CD4-positive, alpha-beta T cell treated with Interleukin-4 for 1 hour (primary cell): Measurements from ENCODE around the gene CACNA2D1.

Experiments used
- DNase-seq, 2 donors: peaks; one replicate each; pipeline ENCODE4 v3.0.0-alpha.2; 2020 to 2022

The CACNA2D1 gene

DNA sequence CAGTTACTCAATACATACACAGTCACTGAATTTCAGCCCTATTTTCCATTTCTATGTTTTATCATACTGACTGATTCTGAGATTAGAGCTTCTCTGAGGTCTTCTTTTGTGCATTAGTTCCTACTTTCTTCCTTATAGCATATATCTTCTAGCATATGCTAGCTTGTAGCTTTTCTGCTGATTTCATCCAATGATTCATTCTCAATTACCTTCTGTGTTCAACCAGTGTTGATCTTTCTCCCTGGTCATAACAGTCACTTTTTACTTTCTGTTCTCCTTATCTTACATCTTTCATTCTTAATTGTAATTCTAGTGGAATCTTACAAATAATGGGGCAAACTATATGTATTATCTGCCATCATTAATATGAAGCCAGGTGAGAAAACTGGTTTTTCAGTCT, 514.2 kb downstream of the CACNA2D1 start:
- DNase-seq, result no peak

DNA sequence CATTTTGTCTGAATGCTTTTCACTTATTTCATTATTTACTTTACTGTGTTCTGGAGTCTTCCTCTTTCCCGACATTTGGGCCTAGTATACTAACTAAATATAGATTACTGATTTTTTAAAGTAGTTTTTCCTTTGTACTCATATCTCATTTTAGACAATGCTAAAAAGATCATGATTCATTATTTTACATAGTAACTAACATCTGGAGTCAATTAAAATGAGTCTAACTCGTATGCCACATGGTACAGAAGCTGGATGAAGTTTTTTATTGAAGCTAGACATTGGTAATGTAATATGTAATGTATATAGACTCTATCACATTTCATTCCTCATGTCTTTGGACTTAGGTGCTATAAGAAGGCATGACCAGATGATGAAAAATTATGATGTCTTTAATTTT, 517.4 kb downstream of the CACNA2D1 start:
- DNase-seq, result no peak

DNA sequence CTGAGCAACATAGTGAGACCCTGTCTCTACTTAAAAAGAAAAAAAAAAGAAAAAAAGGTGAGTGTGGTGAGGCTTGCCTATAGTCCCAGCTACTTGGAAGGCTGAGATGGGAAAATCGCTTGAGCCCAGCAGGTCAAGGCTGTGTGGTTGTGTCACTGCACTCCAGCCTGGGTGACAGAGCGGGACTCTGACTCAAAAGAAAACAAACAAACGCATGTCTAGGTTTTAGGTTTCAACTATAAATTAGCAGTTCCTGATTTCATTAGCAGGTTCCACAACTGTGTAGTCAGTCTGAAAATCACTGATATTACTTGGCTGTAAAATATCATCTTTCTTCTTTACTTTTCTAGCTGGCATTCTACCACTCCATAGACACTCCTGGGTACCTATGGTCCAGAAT, 518.0 kb downstream of the CACNA2D1 start:
- DNase-seq, result no peak

DNA sequence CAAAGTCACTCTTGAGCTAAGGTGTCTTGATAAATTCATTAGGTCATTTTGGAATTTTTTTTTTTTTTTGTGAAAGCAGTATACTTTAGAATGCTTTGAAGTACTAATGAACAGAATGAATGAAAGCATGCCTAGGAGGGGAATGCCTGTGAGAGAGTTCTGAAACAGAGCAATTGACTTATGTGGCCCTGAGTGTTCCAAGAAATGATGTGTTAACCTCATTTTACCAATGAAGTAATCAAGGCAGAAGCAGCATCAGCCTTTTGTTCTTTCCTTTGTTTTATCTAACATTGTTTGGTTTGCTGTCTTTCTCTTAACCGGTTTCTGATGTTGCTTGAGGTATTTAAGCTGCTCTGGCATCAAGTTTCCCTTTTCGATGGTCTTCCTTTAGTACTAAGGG, 519.1 kb downstream of the CACNA2D1 start:
- no peak for DNase-seq

DNA sequence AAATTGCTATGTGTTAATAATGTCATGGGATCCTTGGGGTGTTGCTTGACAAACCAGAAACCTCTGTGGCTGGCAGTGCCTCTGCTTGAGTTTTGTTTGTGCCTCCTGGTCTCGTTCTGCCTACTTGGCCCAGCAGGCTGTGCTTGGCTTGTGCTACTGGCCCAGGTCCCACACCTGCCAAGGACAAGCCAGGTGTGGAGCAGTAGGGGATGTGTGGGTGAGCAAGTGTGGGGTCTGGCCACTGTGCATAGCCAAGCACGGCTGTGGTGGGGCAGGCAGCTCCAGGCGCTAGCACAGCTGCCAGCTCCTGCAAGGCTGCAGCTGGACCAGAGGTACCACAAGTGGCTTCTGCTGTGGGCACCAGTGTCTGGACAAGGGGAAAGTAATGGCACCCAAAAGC, 524.1 kb downstream of the CACNA2D1 start:
- no peak for DNase-seq

DNA sequence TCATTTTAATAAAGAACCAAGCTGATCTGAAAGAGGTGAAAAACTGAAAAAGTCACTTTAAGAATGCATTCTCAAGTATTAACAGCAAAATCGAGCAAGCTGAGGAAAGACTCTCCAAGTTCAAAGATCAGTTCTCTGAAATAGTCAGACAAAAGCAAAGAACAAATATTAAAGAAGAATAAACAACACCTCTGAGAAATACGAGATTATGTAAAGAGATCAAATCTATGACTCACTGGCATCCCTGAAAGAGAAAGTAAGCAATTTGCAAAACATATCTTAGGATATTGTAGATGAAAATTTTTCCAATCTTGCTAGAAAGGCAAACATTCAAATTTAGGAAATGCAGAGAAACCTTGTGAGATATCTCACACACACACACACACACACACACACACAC, 535.4 kb downstream of the CACNA2D1 start:
- no peak for DNase-seq

DNA sequence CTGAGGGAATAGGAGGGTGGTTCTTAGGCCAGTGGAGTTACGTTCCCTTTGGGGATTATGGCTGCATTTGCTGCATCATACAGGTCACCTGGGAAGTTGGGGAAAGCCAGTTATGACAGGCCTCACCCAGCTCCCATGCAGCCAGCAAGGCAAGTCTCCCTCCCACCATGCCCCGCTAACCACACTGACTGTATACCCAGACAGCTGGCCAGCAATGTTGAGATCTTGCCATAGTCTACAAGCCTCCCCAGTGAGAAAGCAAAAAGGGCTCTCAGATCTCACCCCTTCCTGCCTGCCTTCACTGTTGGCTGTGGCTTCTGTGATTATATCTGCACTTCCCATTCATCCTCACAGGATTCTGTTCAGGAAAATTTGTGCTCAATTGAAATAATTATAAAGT, 540.5 kb downstream of the CACNA2D1 start:
- no peak for DNase-seq

DNA sequence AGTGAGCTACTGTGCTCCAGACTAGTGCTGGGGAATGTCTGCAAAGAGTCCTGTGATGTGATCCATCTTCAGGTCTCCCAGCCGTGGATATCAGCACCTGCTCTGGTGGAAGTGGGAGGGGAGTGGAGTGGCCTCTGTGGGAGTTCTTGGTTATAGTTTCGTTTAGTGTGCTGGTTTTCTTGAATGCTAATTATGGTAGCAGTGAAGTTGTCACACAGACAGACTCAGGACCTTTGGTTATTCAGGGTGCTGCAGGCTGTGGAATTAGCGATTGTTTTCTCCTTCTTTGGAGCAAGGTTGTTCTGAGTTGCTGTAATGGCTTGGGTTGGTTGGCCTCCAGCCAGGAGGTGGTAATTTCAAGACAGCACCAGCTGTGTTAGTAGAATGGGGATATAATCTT, 541.0 kb downstream of the CACNA2D1 start:
- no peak for DNase-seq
